ENCODE results near the gene CLEC11A.
"Not testable (repeated sequence)": the region's sequence is repeated elsewhere in the genome, so short reads cannot be mapped to it uniquely, and the experiment has no call there.

- TF ChIP-seq, protein P1, sequence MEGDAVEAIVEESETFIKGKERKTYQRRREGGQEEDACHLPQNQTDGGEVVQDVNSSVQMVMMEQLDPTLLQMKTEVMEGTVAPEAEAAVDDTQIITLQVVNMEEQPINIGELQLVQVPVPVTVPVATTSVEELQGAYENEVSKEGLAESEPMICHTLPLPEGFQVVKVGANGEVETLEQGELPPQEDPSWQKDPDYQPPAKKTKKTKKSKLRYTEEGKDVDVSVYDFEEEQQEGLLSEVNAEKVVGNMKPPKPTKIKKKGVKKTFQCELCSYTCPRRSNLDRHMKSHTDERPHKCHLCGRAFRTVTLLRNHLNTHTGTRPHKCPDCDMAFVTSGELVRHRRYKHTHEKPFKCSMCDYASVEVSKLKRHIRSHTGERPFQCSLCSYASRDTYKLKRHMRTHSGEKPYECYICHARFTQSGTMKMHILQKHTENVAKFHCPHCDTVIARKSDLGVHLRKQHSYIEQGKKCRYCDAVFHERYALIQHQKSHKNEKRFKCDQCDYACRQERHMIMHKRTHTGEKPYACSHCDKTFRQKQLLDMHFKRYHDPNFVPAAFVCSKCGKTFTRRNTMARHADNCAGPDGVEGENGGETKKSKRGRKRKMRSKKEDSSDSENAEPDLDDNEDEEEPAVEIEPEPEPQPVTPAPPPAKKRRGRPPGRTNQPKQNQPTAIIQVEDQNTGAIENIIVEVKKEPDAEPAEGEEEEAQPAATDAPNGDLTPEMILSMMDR (IDR thresholded peaks at IDR 0.05), result not testable (repeated sequence)
- TF ChIP-seq POLR2A (IDR thresholded peaks at IDR 0.05), result not testable (repeated sequence)
These were observed 40.4 kb downstream of the CLEC11A start for GRCh38 chr19:50763521-50763920.

Data from right lobe of liver (tissue), 4 donors.